GM23338 (cell line): ENCODE data around the gene DHRS2. TPM values are rescaled to one million over a fixed set of nuclear protein-coding genes. Genes with fewer than 3 reads are reported as not detected.

Experiments
- ATAC-seq: fragments of 200-7000 bp; cut with Tn5 transposase; 3 replicates; pipeline ENCODE4 v1.9.1; 2020
- DNase-seq: peaks from one replicate; pipeline ENCODE4 v3.0.0-alpha.2; 2015; ENCODE audit warnings: low spot score
- H2AFZ ChIP-seq: fragments of 200-600 bp; sonication (generic); 2 replicates; pipeline ENCODE4 v1.8.0; 2016; ENCODE audit warnings: antibody characterized with exemption, mild to moderate bottlenecking, moderate library complexity
- H3F3A ChIP-seq: fragments of 200-600 bp; sonication (generic); replicated peaks from 2 replicates; pipeline ENCODE4 v1.8.0; 2017; ENCODE audit warnings: antibody characterized with exemption, mixed run types, low read depth
- H3K27ac ChIP-seq: fragments of 200-600 bp; sonication (generic); 2 replicates; pipeline ENCODE4 v1.6.1; 2016; ENCODE audit warnings: low read depth
- H3K27me3 ChIP-seq: fragments of 200-600 bp; sonication (generic); 2 replicates; pipeline ENCODE4 v1.8.0; 2016; ENCODE audit warnings: mild to moderate bottlenecking, mixed run types, moderate library complexity; ENCODE audit not compliant: insufficient read depth
- H3K36me3 ChIP-seq: fragments of 200-600 bp; sonication (generic); 2 replicates; pipeline ENCODE4 v1.8.0; 2016; ENCODE audit warnings: mild to moderate bottlenecking; ENCODE audit not compliant: insufficient read depth
- H3K4me1 ChIP-seq: fragments of 200-600 bp; sonication (generic); 2 replicates; pipeline ENCODE4 v1.8.0; 2016; ENCODE audit warnings: mild to moderate bottlenecking, moderate library complexity; ENCODE audit not compliant: insufficient read depth
- H3K4me2 ChIP-seq: fragments of 200-600 bp; sonication (generic); 2 replicates; pipeline ENCODE4 v1.7.1; 2017; ENCODE audit warnings: mixed run types
- H3K4me3 ChIP-seq: fragments of 200-600 bp; sonication (generic); 2 replicates; pipeline ENCODE4 v1.6.1; 2016; ENCODE audit warnings: mixed run types
- H3K79me2 ChIP-seq: fragments of 200-600 bp; sonication (generic); replicated peaks from 2 replicates; pipeline ENCODE4 v1.8.0; 2017; ENCODE audit warnings: mild to moderate bottlenecking; ENCODE audit not compliant: insufficient read depth
- H3K9me2 ChIP-seq: fragments of 200-600 bp; sonication (generic); 2 replicates; pipeline ENCODE4 v1.8.0; 2017; ENCODE audit not compliant: insufficient read depth
- H4K20me1 ChIP-seq: fragments of 200-600 bp; sonication (generic); replicated peaks from 2 replicates; pipeline ENCODE4 v1.8.0; 2017; ENCODE audit warnings: mild to moderate bottlenecking; ENCODE audit not compliant: insufficient read depth
- H3K27ac Mint-ChIP-seq: 2 replicates; pipeline ENCODE4 v1.8.0; 2020; ENCODE audit warnings: inconsistent platforms, mild to moderate bottlenecking, moderate library complexity, mixed read lengths
- H3K27me3 Mint-ChIP-seq: 3 replicates; pipeline ENCODE4 v1.8.0; 2022; ENCODE audit warnings: low read depth, mild to moderate bottlenecking, moderate library complexity, mixed read lengths, inconsistent platforms; ENCODE audit not compliant: insufficient read depth, poor library complexity
- H3K36me3 Mint-ChIP-seq: 3 replicates; pipeline ENCODE4 v1.8.0; 2021; ENCODE audit warnings: low read depth, mild to moderate bottlenecking, inconsistent platforms, moderate library complexity, mixed read lengths
- H3K4me1 Mint-ChIP-seq: 3 replicates; pipeline ENCODE4 v1.8.0; 2020; ENCODE audit warnings: mild to moderate bottlenecking, inconsistent platforms, mixed read lengths
- H3K4me3 Mint-ChIP-seq: 3 replicates; pipeline ENCODE4 v1.8.0; 2021; ENCODE audit warnings: moderate library complexity, mild to moderate bottlenecking, inconsistent platforms, mixed read lengths
- H3K9me3 Mint-ChIP-seq: 3 replicates; pipeline ENCODE4 v1.8.0; 2020; ENCODE audit warnings: moderate library complexity, mild to moderate bottlenecking, inconsistent platforms, mixed read lengths
- CREB1 ChIP-seq: fragments of 250-450 bp; sonication (Bioruptor Pico); IDR thresholded peaks from 2 replicates; pipeline ENCODE4 v1.5.0; 2020; ENCODE audit warnings: low read depth, mild to moderate bottlenecking, moderate library complexity
- CTCF ChIP-seq, 2 experiments: fragments of 200-600 bp in 1 of 2; sonication (generic) in 1 of 2; conservative IDR thresholded peaks; 2 replicates each; pipeline versions ENCODE4 v1.5.1 to v1.6.1; 2016 to 2017; ENCODE audit warnings: antibody characterized with exemption in 2 of 2, low read depth in 2 of 2, mild to moderate bottlenecking in 2 of 2, moderate library complexity in 1 of 2
- EZH2 ChIP-seq: fragments of 200-600 bp; sonication (generic); IDR thresholded peaks from one replicate; pipeline ENCODE4 v1.8.0; 2017; ENCODE audit warnings: antibody characterized with exemption, mild to moderate bottlenecking, low read depth; ENCODE audit not compliant: unreplicated experiment
- EZH2phosphoT487 ChIP-seq: fragments of 200-600 bp; sonication (generic); IDR thresholded peaks from one replicate; pipeline ENCODE4 v1.8.1; 2018; ENCODE audit warnings: antibody characterized with exemption; ENCODE audit not compliant: unreplicated experiment
- JUNB ChIP-seq: IDR thresholded peaks from one replicate; pipeline ENCODE4 v1.6.1; 2016; ENCODE audit warnings: antibody characterized with exemption; ENCODE audit not compliant: unreplicated experiment
- NANOG ChIP-seq: IDR thresholded peaks from 2 replicates; pipeline ENCODE4 v1.6.1; 2016; ENCODE audit warnings: antibody characterized with exemption, borderline replicate concordance
- POLR2AphosphoS5 ChIP-seq: IDR thresholded peaks from 2 replicates; pipeline ENCODE4 v1.6.1; 2016; ENCODE audit warnings: antibody characterized with exemption, low read depth
- REST ChIP-seq: IDR thresholded peaks from one replicate; pipeline ENCODE4 v1.6.1; 2018; ENCODE audit warnings: antibody characterized with exemption; ENCODE audit not compliant: unreplicated experiment
- STAT1 ChIP-seq: IDR thresholded peaks from one replicate; pipeline ENCODE4 v1.6.1; 2016; ENCODE audit warnings: antibody characterized with exemption; ENCODE audit not compliant: unreplicated experiment
- ZNF114 ChIP-seq: fragments of 250-450 bp; sonication (Bioruptor Pico); IDR thresholded peaks from 2 replicates; pipeline ENCODE4 v1.5.0; 2020; ENCODE audit warnings: mild to moderate bottlenecking, moderate library complexity
- ZNF331 ChIP-seq: fragments of 250-450 bp; sonication (Bioruptor Pico); IDR thresholded peaks from 2 replicates; pipeline ENCODE4 v1.5.0; 2020; ENCODE audit warnings: low read depth, mild to moderate bottlenecking, moderate library complexity
- polyA plus RNA-seq: library from polyadenylated mRNA; unstranded; fragments of >200 nt; fragmentation: Nextera tagmentation; extraction: Ambion mirVana; gene quantifications from 2 replicates; pipeline ENCODE4 v1.2.1, GENCODE V29; 2016
- total RNA-seq: library from RNA; depleted of rRNA; stranded (reverse); fragments of >200 nt; shearing (Covaris generic); gene quantifications from 2 replicates; pipeline ENCODE4 v1.2.3, GENCODE V29; 2014
- TF ChIP-seq, protein P1 (sequence below): IDR thresholded peaks from 2 replicates; pipeline ENCODE4 v1.6.1; 2016; ENCODE audit warnings: antibody characterized with exemption
- TF ChIP-seq, protein P2 (sequence below): fragments of 250-450 bp; sonication (Bioruptor Pico); IDR thresholded peaks from 2 replicates; pipeline ENCODE4 v1.5.0; 2020; ENCODE audit warnings: mild to moderate bottlenecking, moderate library complexity

DHRS2 gene
- total and polyA plus RNA-seq, 2 experiments from 2014 or later = 0.42 to 0.48 TPM

DNA sequence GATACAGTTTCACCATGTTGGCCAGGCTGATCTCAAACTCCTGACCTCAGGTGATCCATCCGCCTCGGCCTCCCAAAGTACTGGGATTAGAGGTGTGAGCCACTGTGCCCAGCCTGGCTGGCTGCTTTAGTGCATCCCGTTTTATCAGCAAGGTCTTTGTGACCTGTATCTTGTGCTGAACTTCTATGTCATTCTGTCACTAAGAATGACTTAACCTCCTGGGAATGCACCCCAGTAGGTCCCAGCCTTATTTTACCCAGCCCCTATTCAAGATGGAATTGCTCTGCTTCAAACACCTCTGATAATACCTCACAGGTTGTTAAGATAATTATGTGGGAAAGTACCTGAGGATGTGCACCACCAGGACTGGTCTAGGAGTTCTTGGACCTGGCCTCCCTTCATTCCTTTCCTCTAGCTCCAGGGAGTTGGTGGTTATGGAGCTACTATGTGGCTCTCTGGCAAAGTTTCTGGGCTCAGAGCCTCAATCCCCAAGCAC lies 31.4 kb upstream of the DHRS2 start:
- no peak for TF ChIP-seq ZNF114 (CRISPR knock-in tag)
- no peak for TF ChIP-seq EZH2
- TF ChIP-seq CREB1 = no peak
- TF ChIP-seq, protein P1, sequence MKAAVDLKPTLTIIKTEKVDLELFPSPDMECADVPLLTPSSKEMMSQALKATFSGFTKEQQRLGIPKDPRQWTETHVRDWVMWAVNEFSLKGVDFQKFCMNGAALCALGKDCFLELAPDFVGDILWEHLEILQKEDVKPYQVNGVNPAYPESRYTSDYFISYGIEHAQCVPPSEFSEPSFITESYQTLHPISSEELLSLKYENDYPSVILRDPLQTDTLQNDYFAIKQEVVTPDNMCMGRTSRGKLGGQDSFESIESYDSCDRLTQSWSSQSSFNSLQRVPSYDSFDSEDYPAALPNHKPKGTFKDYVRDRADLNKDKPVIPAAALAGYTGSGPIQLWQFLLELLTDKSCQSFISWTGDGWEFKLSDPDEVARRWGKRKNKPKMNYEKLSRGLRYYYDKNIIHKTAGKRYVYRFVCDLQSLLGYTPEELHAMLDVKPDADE = no peak
- TF ChIP-seq JUNB = no peak
- TF ChIP-seq, protein P2, sequence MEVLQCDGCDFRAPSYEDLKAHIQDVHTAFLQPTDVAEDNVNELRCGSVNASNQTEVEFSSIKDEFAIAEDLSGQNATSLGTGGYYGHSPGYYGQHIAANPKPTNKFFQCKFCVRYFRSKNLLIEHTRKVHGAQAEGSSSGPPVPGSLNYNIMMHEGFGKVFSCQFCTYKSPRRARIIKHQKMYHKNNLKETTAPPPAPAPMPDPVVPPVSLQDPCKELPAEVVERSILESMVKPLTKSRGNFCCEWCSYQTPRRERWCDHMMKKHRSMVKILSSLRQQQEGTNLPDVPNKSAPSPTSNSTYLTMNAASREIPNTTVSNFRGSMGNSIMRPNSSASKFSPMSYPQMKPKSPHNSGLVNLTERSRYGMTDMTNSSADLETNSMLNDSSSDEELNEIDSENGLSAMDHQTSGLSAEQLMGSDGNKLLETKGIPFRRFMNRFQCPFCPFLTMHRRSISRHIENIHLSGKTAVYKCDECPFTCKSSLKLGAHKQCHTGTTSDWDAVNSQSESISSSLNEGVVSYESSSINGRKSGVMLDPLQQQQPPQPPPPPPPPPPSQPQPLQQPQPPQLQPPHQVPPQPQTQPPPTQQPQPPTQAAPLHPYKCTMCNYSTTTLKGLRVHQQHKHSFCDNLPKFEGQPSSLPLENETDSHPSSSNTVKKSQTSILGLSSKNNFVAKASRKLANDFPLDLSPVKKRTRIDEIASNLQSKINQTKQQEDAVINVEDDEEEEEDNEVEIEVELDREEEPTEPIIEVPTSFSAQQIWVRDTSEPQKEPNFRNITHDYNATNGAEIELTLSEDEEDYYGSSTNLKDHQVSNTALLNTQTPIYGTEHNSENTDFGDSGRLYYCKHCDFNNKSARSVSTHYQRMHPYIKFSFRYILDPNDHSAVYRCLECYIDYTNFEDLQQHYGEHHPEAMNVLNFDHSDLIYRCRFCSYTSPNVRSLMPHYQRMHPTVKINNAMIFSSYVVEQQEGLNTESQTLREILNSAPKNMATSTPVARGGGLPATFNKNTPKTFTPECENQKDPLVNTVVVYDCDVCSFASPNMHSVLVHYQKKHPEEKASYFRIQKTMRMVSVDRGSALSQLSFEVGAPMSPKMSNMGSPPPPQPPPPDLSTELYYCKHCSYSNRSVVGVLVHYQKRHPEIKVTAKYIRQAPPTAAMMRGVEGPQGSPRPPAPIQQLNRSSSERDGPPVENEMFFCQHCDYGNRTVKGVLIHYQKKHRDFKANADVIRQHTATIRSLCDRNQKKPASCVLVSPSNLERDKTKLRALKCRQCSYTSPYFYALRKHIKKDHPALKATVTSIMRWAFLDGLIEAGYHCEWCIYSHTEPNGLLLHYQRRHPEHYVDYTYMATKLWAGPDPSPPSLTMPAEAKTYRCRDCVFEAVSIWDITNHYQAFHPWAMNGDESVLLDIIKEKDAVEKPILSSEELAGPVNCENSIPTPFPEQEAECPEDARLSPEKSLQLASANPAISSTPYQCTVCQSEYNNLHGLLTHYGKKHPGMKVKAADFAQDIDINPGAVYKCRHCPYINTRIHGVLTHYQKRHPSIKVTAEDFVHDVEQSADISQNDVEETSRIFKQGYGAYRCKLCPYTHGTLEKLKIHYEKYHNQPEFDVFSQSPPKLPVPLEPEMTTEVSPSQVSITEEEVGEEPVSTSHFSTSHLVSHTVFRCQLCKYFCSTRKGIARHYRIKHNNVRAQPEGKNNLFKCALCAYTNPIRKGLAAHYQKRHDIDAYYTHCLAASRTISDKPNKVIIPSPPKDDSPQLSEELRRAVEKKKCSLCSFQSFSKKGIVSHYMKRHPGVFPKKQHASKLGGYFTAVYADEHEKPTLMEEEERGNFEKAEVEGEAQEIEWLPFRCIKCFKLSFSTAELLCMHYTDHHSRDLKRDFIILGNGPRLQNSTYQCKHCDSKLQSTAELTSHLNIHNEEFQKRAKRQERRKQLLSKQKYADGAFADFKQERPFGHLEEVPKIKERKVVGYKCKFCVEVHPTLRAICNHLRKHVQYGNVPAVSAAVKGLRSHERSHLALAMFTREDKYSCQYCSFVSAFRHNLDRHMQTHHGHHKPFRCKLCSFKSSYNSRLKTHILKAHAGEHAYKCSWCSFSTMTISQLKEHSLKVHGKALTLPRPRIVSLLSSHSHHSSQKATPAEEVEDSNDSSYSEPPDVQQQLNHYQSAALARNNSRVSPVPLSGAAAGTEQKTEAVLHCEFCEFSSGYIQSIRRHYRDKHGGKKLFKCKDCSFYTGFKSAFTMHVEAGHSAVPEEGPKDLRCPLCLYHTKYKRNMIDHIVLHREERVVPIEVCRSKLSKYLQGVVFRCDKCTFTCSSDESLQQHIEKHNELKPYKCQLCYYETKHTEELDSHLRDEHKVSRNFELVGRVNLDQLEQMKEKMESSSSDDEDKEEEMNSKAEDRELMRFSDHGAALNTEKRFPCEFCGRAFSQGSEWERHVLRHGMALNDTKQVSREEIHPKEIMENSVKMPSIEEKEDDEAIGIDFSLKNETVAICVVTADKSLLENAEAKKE (CRISPR knock-in tag) = no peak
- TF ChIP-seq STAT1 = no peak
- TF ChIP-seq EZH2phosphoT487 = no peak
- no peak for TF ChIP-seq POLR2AphosphoS5
- TF ChIP-seq ZNF331 (CRISPR knock-in tag) = no peak
- no peak for TF ChIP-seq REST
- no peak for TF ChIP-seq NANOG
- no peak for TF ChIP-seq CTCF (conservative IDR thresholded peaks at IDR 0.05; ENCODE audit: low read depth in 2 of 2)

More for the DNA sequence above, 31.4 kb upstream of the DHRS2 start:
- H3K4me3 Mint-ChIP-seq = no peak overlapping the region
- Histone ChIP-seq H3K79me2 (no peaks in the 10 kb centered on the region), H3K4me3 (no peak overlapping the region), H3K27ac (no peak overlapping the region), H3F3A (no peaks in the 10 kb centered on the region), H3K36me3 (no peaks in the 10 kb centered on the region), H3K9me2 (peaks cover 11% of the 10 kb centered on the region; the same call in 1 of the 2 replicates), H3K4me2 (no peak overlapping the region), H2AFZ (no peak overlapping the region), H3K4me1 (no peaks in the 10 kb centered on the region), H4K20me1 (no peaks in the 10 kb centered on the region), H3K27me3 (no peaks in the 10 kb centered on the region)
- H3K9me3 Mint-ChIP-seq = peaks cover 5% of the 10 kb centered on the region; the same call in 2 of the 3 replicates
- DNase-seq = no peak
- H3K27me3 Mint-ChIP-seq = peaks cover 6% of the 10 kb centered on the region
- no peak for ATAC-seq
- no peak overlapping the region for H3K27ac Mint-ChIP-seq
- H3K4me1 Mint-ChIP-seq = no peaks in the 10 kb centered on the region; the same call in 2 of the 3 replicates
- no peaks in the 10 kb centered on the region; the same call in 2 of the 3 replicates for H3K36me3 Mint-ChIP-seq
